Trophoblast cell (in vitro differentiated cells and primary cell): ENCODE results near the gene POMT2.
A peak's percentile ranks its signal among the peaks of the same experiment; 100 is the strongest.

Experiments used
- DNase-seq, 2 donors: peaks; one replicate each; pipeline ENCODE4 v3.0.0-alpha.2; 2016
- H2AFZ ChIP-seq: 2 replicates; pipeline ENCODE4 v1.6.1; 2013; ENCODE audit warnings: low read length, moderate library complexity, mild to moderate bottlenecking; ENCODE audit not compliant: insufficient read depth, poor library complexity
- H2AK5ac ChIP-seq: 2 replicates; pipeline ENCODE4 v1.6.1; 2013; ENCODE audit warnings: mild to moderate bottlenecking, low read length
- H2BK120ac ChIP-seq: 2 replicates; pipeline ENCODE4 v1.6.1; 2013; ENCODE audit warnings: low read length, mild to moderate bottlenecking, moderate library complexity; ENCODE audit not compliant: insufficient read depth, poor library complexity
- H2BK12ac ChIP-seq: 2 replicates; pipeline ENCODE4 v1.6.1; 2013; ENCODE audit warnings: mild to moderate bottlenecking, low read length, moderate library complexity
- H2BK5ac ChIP-seq: 2 replicates; pipeline ENCODE4 v1.6.1; 2013; ENCODE audit warnings: low read length, low read depth, moderate library complexity, mild to moderate bottlenecking; ENCODE audit not compliant: poor library complexity
- H3K14ac ChIP-seq: 2 replicates; pipeline ENCODE4 v1.6.1; 2013; ENCODE audit warnings: mild to moderate bottlenecking, low read length
- H3K18ac ChIP-seq: 2 replicates; pipeline ENCODE4 v1.6.1; 2013; ENCODE audit warnings: mild to moderate bottlenecking, low read length
- H3K23ac ChIP-seq: 2 replicates; pipeline ENCODE4 v1.6.1; 2013; ENCODE audit warnings: low read length
- H3K27ac ChIP-seq: 2 replicates; pipeline ENCODE4 v1.5.1; 2013; ENCODE audit warnings: low read depth, mild to moderate bottlenecking, inconsistent platforms, low read length, moderate library complexity
- H3K27me3 ChIP-seq: 2 replicates; pipeline ENCODE4 v1.6.1; 2013; ENCODE audit warnings: inconsistent platforms, mild to moderate bottlenecking, low read length, moderate library complexity; ENCODE audit not compliant: insufficient read depth
- H3K36me3 ChIP-seq, 2 experiments: 1 replicate in 1 of 2; 2 replicates in 1 of 2; pipeline ENCODE4 v1.6.1; 2013; ENCODE audit warnings: low read length in 2 of 2, mild to moderate bottlenecking in 2 of 2, moderate library complexity in 1 of 2; ENCODE audit not compliant: insufficient read depth in 2 of 2, control insufficient read depth in 1 of 2
- H3K4ac ChIP-seq: 2 replicates; pipeline ENCODE4 v1.6.1; 2013; ENCODE audit warnings: low read depth, mild to moderate bottlenecking, low read length, moderate library complexity
- H3K4me1 ChIP-seq, 2 experiments: 1 replicate in 1 of 2; 2 replicates in 1 of 2; pipeline ENCODE4 v1.6.1; 2013; ENCODE audit warnings: low read length in 2 of 2, mild to moderate bottlenecking in 2 of 2, moderate library complexity in 1 of 2; ENCODE audit not compliant: insufficient read depth in 2 of 2, control insufficient read depth in 1 of 2
- H3K4me2 ChIP-seq: 2 replicates; pipeline ENCODE4 v1.6.1; 2013; ENCODE audit warnings: inconsistent platforms, mild to moderate bottlenecking, low read length, moderate library complexity
- H3K4me3 ChIP-seq: 2 replicates; pipeline ENCODE4 v1.5.1; 2013; ENCODE audit warnings: mild to moderate bottlenecking, low read depth, low read length, inconsistent platforms
- H3K79me1 ChIP-seq: one replicate; pipeline ENCODE4 v1.6.1; 2013; ENCODE audit warnings: low read length
- H3K79me2 ChIP-seq: 2 replicates; pipeline ENCODE4 v1.6.1; 2013; ENCODE audit warnings: low read length, mild to moderate bottlenecking; ENCODE audit not compliant: control insufficient read depth, insufficient read depth, poor library complexity
- H3K9ac ChIP-seq: 2 replicates; pipeline ENCODE4 v1.6.1; 2013; ENCODE audit warnings: mild to moderate bottlenecking, low read length
- H3K9me3 ChIP-seq: 2 replicates; pipeline ENCODE4 v1.6.1; 2013; ENCODE audit warnings: low read depth, mild to moderate bottlenecking, control low read depth, inconsistent platforms, low read length; ENCODE audit not compliant: insufficient read depth
- H4K12ac ChIP-seq: 2 replicates; pipeline ENCODE4 v1.6.1; 2013; ENCODE audit warnings: low read depth, mild to moderate bottlenecking, low read length, moderate library complexity
- H4K8ac ChIP-seq: 2 replicates; pipeline ENCODE4 v1.6.1; 2013; ENCODE audit warnings: low read depth, mild to moderate bottlenecking, low read length, moderate library complexity
- H4K91ac ChIP-seq: one replicate; pipeline ENCODE4 v1.6.1; 2013; ENCODE audit warnings: low read depth, mild to moderate bottlenecking, low read length, moderate library complexity
- WGBS: extraction: QIAGEN DNeasy Blood & Tissue Kit; methylation state at CpG from one replicate; pipeline ENCODE4 v1.1.7; 2013; ENCODE audit warnings: missing lambda C conversion rate; ENCODE audit not compliant: insufficient read length, insufficient coverage; ENCODE audit errors: extremely low coverage; 5-methylcytosine and 5-hydroxymethylcytosine counted together

POMT2 gene

GRCh38 chr14:77318006-77318553 lies 2.6 kb downstream of the POMT2 start:
- Histone ChIP-seq H2BK120ac (no peak overlapping the region), H4K91ac (no peak overlapping the region), H2BK5ac (no peak overlapping the region), H3K23ac (no peak overlapping the region), H3K4me1 (peaks cover 20 to 28% of the 10 kb centered on the region in 2 experiments), H3K18ac (no peak overlapping the region), H2BK12ac (no peak overlapping the region), H3K27me3 (no peaks in the 10 kb centered on the region), H3K79me1 (peaks cover 29% of the 10 kb centered on the region), H3K14ac (no peak overlapping the region), H4K8ac (no peak overlapping the region), H3K9me3 (no peaks in the 10 kb centered on the region), H3K36me3 (no peaks in the 10 kb centered on the region), H3K4ac (no peak overlapping the region), H3K79me2 (peaks cover 9% of the 10 kb centered on the region), H4K12ac (no peak overlapping the region), H3K27ac (no peak overlapping the region), H3K9ac (no peak overlapping the region), H2AK5ac (no peak overlapping the region), H3K4me2 (no peak overlapping the region), H3K4me3 (no peak overlapping the region), H2AFZ (no peak overlapping the region)
- WGBS: no CpG with 5 or more reads among the region's 5 CpGs
- DNase-seq: no peak

- peak overlapping the region; percentile 31 for H2AK5ac ChIP-seq
- no peak overlapping the region for H3K18ac ChIP-seq
- peak overlapping the region; percentile 28 for H2BK120ac ChIP-seq
- H3K23ac ChIP-seq: no peak overlapping the region
- no peak overlapping the region for H4K91ac ChIP-seq
- H3K36me3 ChIP-seq: no peaks in the 10 kb centered on the region
- no peak overlapping the region for H3K4me3 ChIP-seq
- H3K9me3 ChIP-seq: no peaks in the 10 kb centered on the region
- H3K27me3 ChIP-seq: no peaks in the 10 kb centered on the region
- no peak overlapping the region for H2BK12ac ChIP-seq
- H3K4ac ChIP-seq: peak overlapping the region; percentile 36
- no peak overlapping the region for H3K27ac ChIP-seq
- no peak overlapping the region for H2AFZ ChIP-seq
- H3K79me2 ChIP-seq: peaks cover 9% of the 10 kb centered on the region
- H2BK5ac ChIP-seq: no peak overlapping the region
- peak; percentile 30 to 56 for DNase-seq
- peaks cover 20 to 23% of the 10 kb centered on the region in 2 experiments for H3K4me1 ChIP-seq
- H4K8ac ChIP-seq: no peak overlapping the region
- H3K4me2 ChIP-seq: no peak overlapping the region
- no CpG with 5 or more reads among the region's 5 CpGs for WGBS
- peaks cover 29% of the 10 kb centered on the region for H3K79me1 ChIP-seq
- no peak overlapping the region for H3K14ac ChIP-seq
- H3K9ac ChIP-seq: no peak overlapping the region
- no peak overlapping the region for H4K12ac ChIP-seq
Observed at GRCh38 chr14:77316872-77317301, 3.8 kb downstream of the POMT2 start.

GRCh38 chr14:77316195-77316505 lies 4.5 kb downstream of the POMT2 start:
- H3K23ac ChIP-seq: no peak overlapping the region
- no peak overlapping the region for H2AK5ac ChIP-seq
- H3K9me3 ChIP-seq: no peaks in the 10 kb centered on the region
- no peak overlapping the region for H3K18ac ChIP-seq
- H4K8ac ChIP-seq: no peak overlapping the region
- H3K4me1 ChIP-seq: peaks cover 20 to 22% of the 10 kb centered on the region in 2 experiments
- no peak overlapping the region for H3K9ac ChIP-seq
- H2BK5ac ChIP-seq: no peak overlapping the region
- peaks cover 27% of the 10 kb centered on the region for H3K79me1 ChIP-seq
- H3K14ac ChIP-seq: no peak overlapping the region
- no peak overlapping the region for H4K12ac ChIP-seq
- H3K36me3 ChIP-seq: no peaks in the 10 kb centered on the region
- peaks cover 9% of the 10 kb centered on the region for H3K79me2 ChIP-seq
- H2BK120ac ChIP-seq: no peak overlapping the region
- no peaks in the 10 kb centered on the region for H3K27me3 ChIP-seq
- no peak overlapping the region for H2AFZ ChIP-seq
- no peak overlapping the region for H2BK12ac ChIP-seq
- H3K4me3 ChIP-seq: no peak overlapping the region
- H3K4me2 ChIP-seq: no peak overlapping the region
- H3K27ac ChIP-seq: no peak overlapping the region
- no CpG with 5 or more reads among the region's 1 CpG for WGBS
- DNase-seq: no peak
- H3K4ac ChIP-seq: no peak overlapping the region
- H4K91ac ChIP-seq: no peak overlapping the region

GRCh38 chr14:77314539-77315457 lies 5.9 kb downstream of the POMT2 start:
- H2AK5ac ChIP-seq: peak overlapping the region; percentile 31

More at GRCh38 chr14:77314539-77315457, 5.9 kb downstream of the POMT2 start:
- Histone ChIP-seq H3K27ac (peak overlapping the region; percentile 85), H2BK12ac (peak overlapping the region; percentile 74), H3K9ac (peak overlapping the region; percentile 28), H2BK120ac (peak overlapping the region; percentile 76), H3K18ac (peak overlapping the region; percentile 48), H3K79me2 (peaks cover 4% of the 10 kb centered on the region), H4K12ac (no peak overlapping the region), H3K79me1 (peaks cover 21% of the 10 kb centered on the region), H3K4me2 (peak overlapping the region; percentile 28), H4K91ac (peak overlapping the region; percentile 81), H3K4me3 (no peak overlapping the region), H3K36me3 (no peaks in the 10 kb centered on the region), H3K4me1 (peaks cover 20 to 22% of the 10 kb centered on the region in 2 experiments), H2BK5ac (peak overlapping the region; percentile 59), H3K9me3 (no peaks in the 10 kb centered on the region), H2AFZ (peak overlapping the region; percentile 8), H3K23ac (no peak overlapping the region), H3K4ac (peak overlapping the region; percentile 11), H3K14ac (peak overlapping the region; percentile 38), H3K27me3 (no peaks in the 10 kb centered on the region), H4K8ac (peak overlapping the region; percentile 12)
- WGBS: no CpG with 5 or more reads among the region's 10 CpGs
- no peak for DNase-seq
